NK-92 treated with Interleukin-12 subunit alpha and Interleukin-12 subunit beta, amount 100 ng/mL, for 24 hours (cell line): Measurements from ENCODE around the gene CHN1.
A peak's percentile ranks its signal among the peaks of the same experiment; 100 is the strongest.

Experiments
- DNase-seq: peaks from one replicate; lab custom pipeline; 2025; lab: John Stamatoyannopoulos, UW

CHN1 gene

DNA sequence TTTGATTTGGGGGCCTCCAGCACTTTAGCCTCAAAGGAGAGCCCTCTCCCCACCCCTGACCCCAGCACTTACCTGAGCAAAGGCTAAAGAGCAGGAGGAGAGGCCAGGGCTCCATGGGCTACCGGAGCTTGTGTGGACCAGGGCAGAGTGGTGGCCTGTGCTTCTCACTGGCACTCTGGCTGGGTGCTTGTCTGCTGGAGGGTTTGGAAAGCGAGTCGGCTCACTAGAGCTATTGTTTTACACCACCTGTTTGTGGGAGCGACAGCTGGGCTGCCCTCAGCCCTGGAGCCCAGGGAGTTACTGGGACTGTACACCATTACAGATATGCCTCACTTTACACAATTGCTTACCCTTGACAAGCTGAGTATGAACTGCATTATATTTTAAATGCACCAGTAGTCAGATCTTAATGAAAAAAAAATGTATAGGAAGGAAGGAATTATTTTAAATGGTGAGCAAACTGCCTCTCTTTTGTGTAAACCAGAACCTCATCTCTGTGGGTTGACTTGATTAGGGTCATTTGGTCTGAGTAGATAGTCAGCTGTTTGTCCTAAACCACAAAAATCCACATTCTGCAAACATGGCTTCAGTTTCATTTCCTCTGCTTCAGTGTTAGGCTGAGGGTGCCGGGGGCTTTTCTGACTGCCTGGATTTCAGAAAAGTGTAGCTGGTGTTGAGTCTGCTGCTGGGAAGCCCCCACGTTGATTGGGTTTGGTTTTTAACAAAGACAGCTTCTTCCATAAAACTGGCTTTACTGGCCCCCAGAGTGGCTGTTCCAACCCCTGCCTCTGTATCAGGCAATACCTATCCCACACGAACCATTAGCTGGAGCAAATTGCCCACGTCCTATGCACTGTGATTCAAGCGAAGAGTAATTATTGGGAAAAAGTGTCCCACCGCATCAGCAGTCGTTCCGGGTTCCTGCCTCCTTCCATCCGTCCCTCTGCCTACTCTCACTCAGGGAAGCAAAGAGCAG lies 240.6 kb downstream of the CHN1 start, which contains the start of gene CHRNA1:
Gene CHRNA1, minus strand, starts transcription at position 193 of the 976 bp plus-strand sequence. Its CDS starts 78 bp downstream, at position 115.
- DNase-seq = no peak

DNA sequence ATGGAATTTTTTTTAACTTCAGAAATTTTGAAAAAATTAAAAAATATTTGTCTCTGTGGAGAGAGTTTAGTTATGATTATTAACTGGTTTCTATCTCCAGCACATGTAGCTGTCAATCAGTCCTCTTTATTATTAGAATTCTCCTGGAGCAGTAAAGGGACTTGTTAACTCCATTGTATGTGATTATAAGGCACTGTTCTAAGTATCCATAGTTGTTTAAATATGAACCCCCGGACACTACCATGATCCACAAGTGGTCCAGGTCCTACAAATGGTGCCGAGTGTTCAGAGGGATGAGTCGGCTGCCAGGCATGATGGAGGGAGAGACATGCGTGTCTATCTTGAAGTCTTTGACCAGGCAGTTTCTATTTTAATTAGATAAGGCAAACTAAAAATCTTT lies 241.4 kb downstream of the CHN1 start:
- no peak for DNase-seq

DNA sequence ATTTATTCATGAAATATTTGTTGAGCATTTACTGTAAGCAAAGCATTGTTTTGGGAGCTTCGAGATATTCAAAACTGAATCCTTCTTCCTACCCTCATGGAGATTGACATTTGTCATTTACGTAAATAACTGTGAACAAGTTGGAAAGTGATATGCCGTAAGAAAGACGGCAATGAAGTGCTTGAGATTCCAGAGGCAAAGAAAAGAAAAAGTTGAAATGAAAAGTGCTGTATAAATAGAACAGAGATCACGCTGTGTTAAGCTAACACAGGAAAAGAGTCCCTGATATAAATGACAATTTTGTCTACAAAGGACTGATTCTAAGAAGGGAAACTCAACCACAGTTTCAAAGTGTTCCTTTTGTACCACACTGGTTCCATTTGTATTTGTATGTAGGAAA lies 242.7 kb downstream of the CHN1 start:
- DNase-seq = no peak

DNA sequence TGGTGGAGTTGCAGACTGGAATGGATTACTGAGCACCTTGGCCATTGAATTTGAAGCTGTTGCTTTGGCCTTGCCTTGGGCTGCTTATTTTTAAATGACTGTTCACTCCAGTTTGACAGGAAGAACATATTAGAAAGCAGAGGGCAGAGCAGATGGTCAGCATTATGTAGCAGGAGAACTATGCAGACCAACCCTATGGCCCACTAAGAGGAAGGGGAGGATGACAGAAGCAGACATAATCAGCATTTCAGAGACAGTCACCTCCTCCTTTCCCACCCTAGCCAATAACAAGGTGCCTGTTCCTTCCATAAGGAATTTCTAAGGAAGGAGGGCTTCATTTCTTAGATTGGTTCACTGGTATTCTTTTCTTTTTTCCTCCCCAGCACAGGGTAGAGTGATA lies 243.3 kb downstream of the CHN1 start:
- no peak for DNase-seq

DNA sequence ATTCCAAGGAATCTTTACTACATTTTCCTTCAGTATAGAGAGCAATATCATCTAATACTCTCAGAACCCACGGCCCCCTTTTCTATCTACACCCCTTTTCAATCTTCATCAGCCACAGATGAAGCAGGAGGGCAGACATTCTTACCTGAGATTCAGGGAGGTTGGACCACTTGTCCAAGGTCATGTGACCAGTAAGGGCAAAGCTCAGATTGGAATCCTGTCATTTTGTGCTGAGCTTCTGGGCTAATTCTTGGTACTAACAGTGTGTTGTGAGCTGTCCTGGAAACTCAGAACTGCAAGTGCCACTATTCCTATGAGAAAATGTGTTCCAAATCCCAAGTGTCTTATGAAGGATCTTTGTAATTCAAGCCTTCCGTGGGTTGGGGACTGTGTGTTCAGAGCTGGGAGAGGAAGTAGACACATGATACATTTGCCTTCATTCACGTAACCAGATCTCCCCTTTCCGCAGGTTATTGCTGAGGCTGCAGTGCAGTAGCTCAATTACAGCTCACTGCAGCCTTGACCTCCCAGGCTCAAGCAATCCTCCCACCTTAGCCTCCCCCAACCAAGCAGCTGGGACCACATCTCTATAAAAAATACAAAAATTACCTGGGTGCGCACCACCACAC lies 244.2 kb downstream of the CHN1 start:
- no peak for DNase-seq

DNA sequence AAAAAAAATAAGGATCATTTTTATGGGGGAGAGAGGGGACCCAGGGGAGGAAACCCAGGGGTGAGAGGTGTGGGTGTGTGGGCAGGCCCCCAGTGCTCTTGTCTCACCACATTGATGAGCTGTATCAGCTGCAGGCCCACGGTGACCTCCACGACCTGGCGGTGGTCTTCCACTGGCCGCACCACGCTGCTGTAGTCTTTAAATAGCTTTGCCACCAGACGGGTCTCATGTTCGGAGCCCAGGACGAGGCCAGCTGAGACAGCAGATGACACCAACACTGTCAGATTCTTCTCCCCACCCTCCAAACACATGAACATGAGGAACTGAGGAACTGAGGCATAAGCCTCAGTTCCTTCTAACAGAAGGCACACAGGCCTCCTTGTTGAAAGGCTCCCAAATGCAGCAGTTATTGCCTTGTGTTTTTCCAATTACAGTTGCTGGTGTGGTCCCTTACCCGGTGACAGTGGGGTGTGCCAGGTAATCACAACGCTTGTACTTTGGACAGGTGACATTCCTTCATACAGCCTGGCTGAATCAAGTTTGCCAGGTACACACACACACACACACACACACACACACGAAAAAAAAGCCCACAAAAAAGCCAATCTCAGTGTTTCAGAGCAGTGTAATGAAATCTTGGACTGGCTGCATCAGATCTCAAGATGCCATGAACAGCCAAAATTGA lies 245.7 kb downstream of the CHN1 start:
- DNase-seq = no peak

DNA sequence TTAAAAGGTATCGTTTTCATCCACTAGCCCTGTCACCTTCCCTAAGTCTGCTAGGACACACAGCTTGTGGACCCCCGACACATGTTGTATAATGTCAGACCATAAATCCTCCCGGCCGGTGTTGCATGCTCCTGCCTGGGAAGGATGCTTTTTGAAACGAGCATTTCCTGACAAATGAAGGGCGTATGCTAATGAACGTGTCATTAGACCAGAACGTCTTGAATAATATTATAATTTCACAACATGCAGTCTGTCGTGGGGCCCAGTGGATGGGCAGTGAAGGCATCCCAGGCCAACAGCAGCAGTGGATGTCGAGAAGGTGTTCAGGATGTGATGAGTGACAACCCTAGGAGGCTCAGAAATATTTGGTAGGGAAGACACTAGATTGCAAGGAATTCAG lies 248.4 kb downstream of the CHN1 start:
- DNase-seq = no peak

DNA sequence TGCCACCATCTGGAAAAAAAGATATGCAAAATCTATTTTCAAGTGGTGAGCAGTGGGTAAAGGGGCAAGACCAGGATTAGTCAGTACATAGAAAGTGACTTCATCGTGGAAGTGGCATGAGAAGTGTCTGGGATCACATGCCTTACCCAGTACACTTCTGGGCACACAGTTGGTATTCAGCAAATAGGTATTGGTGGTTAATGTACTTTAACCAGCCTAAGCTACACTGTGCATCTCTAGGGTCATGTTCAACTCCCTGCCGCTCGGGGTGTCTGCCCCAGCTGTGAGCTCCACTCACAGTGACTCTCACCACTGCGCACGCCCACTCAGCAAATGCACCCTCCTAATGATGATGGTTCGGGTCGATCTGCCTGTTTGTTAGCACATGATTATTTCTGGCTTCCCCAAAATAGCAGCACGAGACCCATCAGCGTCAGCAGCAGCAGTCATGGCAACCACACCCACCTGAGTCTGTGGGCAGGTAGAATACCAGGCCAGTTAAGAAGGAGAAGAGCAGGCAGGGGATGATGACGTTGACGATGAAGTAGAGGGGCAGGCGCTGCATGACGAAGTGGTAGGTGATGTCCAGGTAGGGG lies 252.0 kb downstream of the CHN1 start:
- no peak for DNase-seq

DNA sequence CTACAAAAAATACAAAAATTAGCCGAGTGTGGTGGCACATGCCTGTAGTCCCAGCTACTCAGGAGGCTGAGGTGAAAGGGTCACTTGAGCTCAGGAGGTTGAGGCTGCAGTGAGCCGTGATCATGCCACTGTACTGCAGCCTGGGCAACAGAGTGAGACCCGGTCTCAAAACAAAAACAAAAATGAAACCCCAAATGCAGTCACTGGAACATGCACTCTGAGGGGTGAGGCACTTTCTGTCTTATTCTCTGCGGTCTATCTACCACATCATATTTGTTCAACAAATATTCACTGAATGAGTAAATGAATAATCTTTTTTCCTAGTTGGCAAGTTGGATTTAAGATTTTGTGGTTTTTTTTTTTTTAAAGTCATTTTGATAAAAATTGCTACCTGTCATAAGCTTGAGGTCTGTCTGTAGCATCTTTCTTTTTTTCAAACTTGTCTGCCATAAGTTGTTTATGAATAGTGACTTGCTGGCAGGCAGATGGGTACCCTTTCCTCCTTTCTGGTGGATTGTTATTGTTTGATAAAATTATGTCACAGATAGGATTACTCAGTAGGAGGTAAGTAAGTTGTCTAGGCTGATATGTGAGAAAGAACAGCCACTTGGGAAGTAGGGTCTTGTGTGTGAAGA lies 252.7 kb downstream of the CHN1 start:
- no peak for DNase-seq

DNA sequence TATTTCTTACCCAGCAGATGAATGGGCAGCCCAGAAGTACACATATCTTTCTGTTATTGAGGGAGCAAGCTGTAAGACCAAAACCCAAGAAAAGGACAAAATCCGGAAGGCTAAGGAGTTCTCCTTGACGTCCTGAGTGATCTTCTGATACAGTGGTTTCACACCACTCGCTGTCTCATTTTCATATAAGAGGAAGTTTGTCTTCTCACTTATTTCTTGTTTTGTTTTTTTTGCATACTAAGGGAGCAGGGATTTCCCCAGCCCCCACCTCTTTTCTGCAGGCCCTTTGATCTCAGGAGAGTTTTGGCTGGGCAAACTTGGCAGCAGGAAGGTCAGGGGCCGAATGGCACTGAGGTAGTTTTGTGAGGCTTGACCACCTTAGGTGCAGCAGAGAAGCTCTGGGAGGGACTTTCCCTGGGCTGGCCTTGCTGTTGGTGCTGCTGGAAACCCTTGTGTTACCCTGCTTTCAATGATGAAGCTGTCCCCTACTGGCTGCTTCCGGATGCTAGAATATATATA lies 254.2 kb downstream of the CHN1 start:
- no peak for DNase-seq

DNA sequence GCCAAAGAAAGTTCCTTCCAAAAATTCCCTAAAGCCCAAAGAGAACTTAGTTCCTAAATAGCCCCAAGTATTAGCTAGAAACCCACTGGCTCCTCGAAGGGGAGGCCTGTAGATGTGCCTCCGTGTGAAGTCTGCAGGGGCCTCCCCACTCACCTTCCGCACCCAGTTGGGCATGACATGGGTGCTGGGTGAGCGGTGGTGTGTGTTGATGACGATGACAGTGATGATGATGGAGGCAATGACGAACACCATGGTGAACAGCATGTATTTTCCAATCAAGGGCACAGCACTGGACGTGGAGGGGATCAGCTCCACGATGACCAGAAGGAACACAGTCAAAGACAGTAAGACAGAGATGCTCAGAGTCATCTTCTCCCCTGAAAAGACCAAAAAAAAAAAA lies 255.4 kb downstream of the CHN1 start:
- DNase-seq = no peak

DNA sequence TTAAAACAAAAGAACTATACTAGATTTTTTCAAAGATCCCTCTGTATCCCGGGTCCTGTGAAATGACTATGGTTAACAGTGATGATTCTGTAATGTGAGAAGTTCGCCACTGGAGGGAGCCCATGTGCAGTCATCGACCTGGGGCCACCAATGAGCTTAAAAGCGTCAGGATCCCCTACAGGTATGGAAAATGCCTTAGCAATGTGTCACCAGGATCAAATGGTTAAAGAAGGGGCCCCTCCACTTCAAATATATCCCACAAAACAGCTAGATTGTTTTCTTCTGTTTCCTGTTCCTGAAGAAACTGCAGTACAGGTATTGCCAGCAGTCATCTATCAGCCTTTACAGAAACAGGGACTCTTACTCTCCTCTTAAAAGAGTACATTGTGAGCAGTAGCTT lies 256.2 kb downstream of the CHN1 start:
- DNase-seq = peak; percentile 29
